OCI-LY7 (cell line): Measurements from ENCODE around the gene ITPRIP. TPM values are rescaled to one million over a fixed set of nuclear protein-coding genes. Genes with fewer than 3 reads are reported as not detected.

Source experiments
- BruUV-seq: library from RNA; stranded (reverse); fragments of 400-500 nt; replicated peaks from 2 replicates; lab custom pipeline; 2021; lab: Mats Ljungman, UMichigan
- CTCF ChIA-PET: fragments of 300-600 bp; sonication (Branson Sonifier 250); formaldehyde crosslinking; loops from one replicate; lab custom pipeline; 2022; ENCODE audit warnings: antibody characterized with exemption; ENCODE audit not compliant: unreplicated experiment; lab: Charles Lee
- POLR2A ChIA-PET: fragments of 300-600 bp; sonication (Branson Sonifier 250); formaldehyde crosslinking; loops from one replicate; lab custom pipeline; 2022; ENCODE audit warnings: antibody characterized with exemption; lab: Charles Lee
- DNase-seq: peaks from one replicate; pipeline ENCODE4 v3.0.0-alpha.2; 2015; ENCODE audit warnings: low spot score
- H2AFZ ChIP-seq: fragments of 200-600 bp; sonication (generic), shearing (Covaris generic); 2 replicates; pipeline ENCODE4 v1.6.1; 2014; ENCODE audit warnings: mild to moderate bottlenecking, antibody characterized with exemption, low read length, moderate library complexity
- H3K27ac ChIP-seq: fragments of 200-600 bp; sonication (generic); 2 replicates; pipeline ENCODE4 v1.5.1; 2014; ENCODE audit warnings: mixed run types, low read depth, mild to moderate bottlenecking, moderate library complexity, low read length, inconsistent platforms; ENCODE audit not compliant: poor library complexity, severe bottlenecking
- H3K36me3 ChIP-seq: fragments of 200-600 bp; sonication (generic); 2 replicates; pipeline ENCODE4 v1.6.1; 2014; ENCODE audit warnings: mild to moderate bottlenecking, antibody characterized with exemption, low read length, moderate library complexity, mixed read lengths; ENCODE audit not compliant: insufficient read depth
- H3K4me1 ChIP-seq: fragments of 200-600 bp; sonication (generic); 2 replicates; pipeline ENCODE4 v1.5.1; 2014; ENCODE audit warnings: mild to moderate bottlenecking, low read length; ENCODE audit not compliant: insufficient read depth, poor library complexity, severe bottlenecking
- H3K4me2 ChIP-seq: fragments of 200-600 bp; sonication (generic); 2 replicates; pipeline ENCODE4 v1.6.1; 2014; ENCODE audit warnings: mild to moderate bottlenecking, low read length
- H3K4me3 ChIP-seq: fragments of 200-600 bp; sonication (generic); 2 replicates; pipeline ENCODE4 v1.5.1; 2014; ENCODE audit warnings: mild to moderate bottlenecking, low read depth, low read length; ENCODE audit not compliant: poor library complexity, severe bottlenecking
- H3K79me2 ChIP-seq: fragments of 200-600 bp; sonication (generic); 2 replicates; pipeline ENCODE4 v1.6.1; 2016; ENCODE audit warnings: low read depth, mild to moderate bottlenecking, low read length, moderate library complexity, mixed read lengths; ENCODE audit not compliant: insufficient read depth
- H3K9me2 ChIP-seq: fragments of 200-600 bp; sonication (generic); 2 replicates; pipeline ENCODE4 v1.6.1; 2016; ENCODE audit warnings: mild to moderate bottlenecking, low read length, mixed read lengths; ENCODE audit not compliant: insufficient read depth
- H3K9me3 ChIP-seq: fragments of 200-600 bp; sonication (generic); 2 replicates; pipeline ENCODE4 v1.6.1; 2014; ENCODE audit warnings: mild to moderate bottlenecking, mixed run types, low read length, mixed read lengths
- H4K20me1 ChIP-seq: fragments of 200-600 bp; sonication (generic); 2 replicates; pipeline ENCODE4 v1.6.1; 2014; ENCODE audit warnings: mild to moderate bottlenecking, antibody characterized with exemption, low read length, moderate library complexity, mixed read lengths; ENCODE audit not compliant: insufficient read depth
- CTCF ChIP-seq: fragments of 200-600 bp; sonication (generic); conservative IDR thresholded peaks from 2 replicates; pipeline ENCODE4 v1.5.1; 2014; ENCODE audit warnings: mild to moderate bottlenecking, antibody characterized with exemption, low read length, moderate library complexity, mixed read lengths
- EZH2phosphoT487 ChIP-seq: fragments of 200-600 bp; sonication (generic); IDR thresholded peaks from 2 replicates; pipeline ENCODE4 v1.6.1; 2018; ENCODE audit warnings: low read depth, borderline replicate concordance, mild to moderate bottlenecking, mixed run types, antibody characterized with exemption, low read length, moderate library complexity, mixed read lengths
- intact Hi-C: fragments of 100-400 bp; cut with micrococcal nuclease; formaldehyde crosslinking; loops from one replicate; pipeline ENCODE4 v1.10.0; 2022; ENCODE audit not compliant: unreplicated experiment
- total RNA-seq, 2 experiments: library from RNA; depleted of rRNA in 1 of 2; stranded (reverse); fragments of >200 nt in 1 of 2; shearing (Covaris generic) in 1 of 2; gene quantifications; 2 replicates each; pipeline ENCODE4 v1.2.3, GENCODE V29; 2014 to 2022

The ITPRIP gene
- total RNA-seq, 2 experiments from 2014 or later: 6.0 to 18.0 TPM

- no TSS peak for BruUV-seq
- Histone ChIP-seq H3K4me3 (no peak overlapping the region), H3K4me2 (peak overlapping the region; percentile 67; the same call in 1 of the 2 replicates), H3K9me2 (no peaks in the 10 kb centered on the region), H3K27ac (no peak overlapping the region), H3K9me3 (no peaks in the 10 kb centered on the region), H3K36me3 (no peaks in the 10 kb centered on the region), H4K20me1 (peaks cover 23% of the 10 kb centered on the region), H3K4me1 (peaks cover 64% of the 10 kb centered on the region), H2AFZ (no peak overlapping the region), H3K79me2 (peaks cover 75% of the 10 kb centered on the region)
- CTCF ChIA-PET: interaction anchor here (1.0 kb wide), 1 partner anchor 18 kb away, joined by 3 read pairs; no protein-coding TSS in a partner anchor
- no peak for TF ChIP-seq CTCF
- TF ChIP-seq EZH2phosphoT487: no peak
- no peak for DNase-seq
- POLR2A ChIA-PET: interaction anchor here (1.7 to 3.5 kb wide), 2 partner anchors 12 to 14 kb away, joined by 12 to 22 read pairs; partner anchors contain the start of gene ITPRIP
- intact Hi-C loops: no loop called here
Measured at GRCh38 chr10:104324221-104324686, 14.0 kb downstream of the ITPRIP start.

GRCh38 chr10:104323760-104324201 lies 14.5 kb downstream of the ITPRIP start:
- H3K9me3 ChIP-seq: no peaks in the 10 kb centered on the region
- no peak for TF ChIP-seq CTCF
- no peak for TF ChIP-seq EZH2phosphoT487
- POLR2A ChIA-PET: interaction anchor here (1.7 to 3.5 kb wide), 2 partner anchors 12 to 15 kb away, joined by 12 to 22 read pairs; partner anchors contain the start of gene ITPRIP
- H2AFZ ChIP-seq: no peak overlapping the region
- peaks cover 19% of the 10 kb centered on the region; the same call in 1 of the 2 replicates for H4K20me1 ChIP-seq
- H3K36me3 ChIP-seq: no peaks in the 10 kb centered on the region
- H3K4me1 ChIP-seq: peaks cover 63% of the 10 kb centered on the region
- no TSS peak for BruUV-seq
- H3K4me3 ChIP-seq: no peak overlapping the region
- intact Hi-C loops: no loop called here
- CTCF ChIA-PET: interaction anchor here (1.0 kb wide), 1 partner anchor 18 kb away, joined by 3 read pairs; no protein-coding TSS in a partner anchor
- H3K79me2 ChIP-seq: peaks cover 74% of the 10 kb centered on the region
- no peak for DNase-seq
- H3K4me2 ChIP-seq: peak overlapping the region; percentile 67; the same call in 1 of the 2 replicates
- H3K27ac ChIP-seq: no peak overlapping the region
- no peaks in the 10 kb centered on the region for H3K9me2 ChIP-seq

GRCh38 chr10:104323085-104323484 lies 15.2 kb downstream of the ITPRIP start:
- BruUV-seq: no TSS peak
- no peak for DNase-seq
- Histone ChIP-seq H2AFZ (no peak overlapping the region), H3K4me1 (peaks cover 66% of the 10 kb centered on the region), H3K9me3 (no peaks in the 10 kb centered on the region), H3K79me2 (peaks cover 71% of the 10 kb centered on the region), H3K4me2 (peak overlapping the region; percentile 67), H3K9me2 (no peaks in the 10 kb centered on the region), H3K27ac (peak overlapping the region; percentile 70), H3K4me3 (no peak overlapping the region), H3K36me3 (no peaks in the 10 kb centered on the region), H4K20me1 (peaks cover 18% of the 10 kb centered on the region)
- POLR2A ChIA-PET: interaction anchor here (2.7 to 3.5 kb wide), 3 partner anchors 11 to 15 kb away, joined by 9 to 22 read pairs (median 13); partner anchors contain the start of gene ITPRIP
- intact Hi-C loops: no loop called here
- TF ChIP-seq CTCF: no peak
- no peak for TF ChIP-seq EZH2phosphoT487
- CTCF ChIA-PET: interaction anchor here (0.6 to 1.9 kb wide), 2 partner anchors 15 to 610 kb away, joined by 3 to 8 read pairs; partner anchors contain the start of gene ITPRIP
